ENCODE data around the gene DOP1B. TPM values are rescaled to one million over a fixed set of nuclear protein-coding genes. Genes with fewer than 3 reads are reported as not detected.
A peak's percentile ranks its signal among the peaks of the same experiment; 100 is the strongest.
"Not testable (repeated sequence)": the region's sequence is repeated elsewhere in the genome, so short reads cannot be mapped to it uniquely, and the experiment has no call there.

The DOP1B gene
- total RNA-seq, result 15.6 TPM

DNA sequence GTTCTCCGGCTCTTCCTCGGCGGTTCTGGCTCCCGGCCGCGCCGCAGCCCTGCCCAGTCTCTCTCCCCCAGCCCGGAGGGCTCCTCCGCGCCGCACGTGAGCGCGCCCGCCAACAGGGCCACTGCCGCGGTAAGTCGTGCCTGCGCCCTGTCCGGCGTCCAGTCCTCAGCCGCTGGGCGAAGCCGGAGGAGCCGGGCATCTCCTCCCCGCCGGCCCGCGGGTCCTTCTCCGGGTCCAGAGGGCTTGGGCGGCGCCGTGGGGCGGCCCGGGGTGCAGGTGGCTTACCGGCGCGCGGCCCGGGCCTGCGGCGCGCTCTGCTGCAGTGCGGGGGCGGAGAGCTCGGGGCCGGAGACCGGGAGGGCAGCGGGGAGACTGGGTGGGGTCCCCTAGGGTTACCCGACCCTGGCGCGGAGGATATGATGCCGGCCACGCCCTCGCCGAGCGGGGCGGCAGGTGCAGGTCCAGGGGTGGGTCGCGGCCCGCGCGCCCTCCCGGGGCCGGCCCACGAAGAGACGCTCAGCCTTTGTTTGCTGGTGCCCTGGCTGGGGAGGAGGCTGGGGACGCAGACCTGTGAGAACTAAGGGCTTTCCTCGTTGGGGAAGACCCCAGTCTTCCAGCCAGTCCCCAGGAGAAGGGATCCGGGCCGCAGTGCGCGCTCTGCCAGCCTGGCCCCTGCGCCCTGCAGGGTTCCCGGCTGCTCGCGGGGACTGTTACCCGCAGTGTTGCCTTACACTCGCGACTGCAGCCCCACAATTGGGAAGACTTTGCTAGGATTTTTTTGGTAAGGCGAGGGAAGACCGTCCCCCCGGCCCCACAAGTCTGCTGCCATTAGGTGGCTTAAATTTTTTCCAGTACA, at the start of gene DOP1B:
TSS of gene DOP1B (plus strand) at position 10 of the 856 bp plus-strand sequence. CDS start 7,910 bp downstream, outside the sequence.
- peak; percentile 77 for DNase-seq (ENCODE audit: low spot score)
- intact Hi-C loops (cut with DNase I), result no loop called here
- ATAC-seq, result no peak

DNA sequence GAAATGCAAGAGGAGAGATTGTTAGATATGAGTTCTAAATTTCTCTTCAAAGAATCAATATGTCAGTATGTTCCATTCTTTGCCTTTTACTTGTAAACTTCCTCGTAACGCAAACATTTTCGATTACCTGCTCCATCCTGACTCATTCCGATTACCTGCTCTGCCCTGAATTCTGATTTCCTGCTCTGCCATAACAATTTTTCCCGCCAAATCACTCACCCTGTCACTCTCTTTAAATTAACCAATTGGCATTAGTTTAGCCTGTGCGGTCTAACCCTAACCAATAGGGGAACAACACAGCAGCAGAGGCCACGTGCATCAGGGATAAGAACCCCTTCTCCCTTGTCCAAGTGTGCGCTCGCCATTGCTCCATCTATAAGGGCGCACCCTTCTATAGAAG, 46.8 kb upstream of the DOP1B start:
- intact Hi-C loops (cut with DNase I), result no loop called here
- no peak for DNase-seq (ENCODE audit: low spot score)
- ATAC-seq, result no peak

- intact Hi-C loops (cut with DNase I), result no loop called here
- ATAC-seq (no peak), DNase-seq (ENCODE audit: low spot score) (no peak)
Measured at GRCh38 chr21:36111238-36111637, 45.4 kb upstream of the DOP1B start.

GRCh38 chr21:36113647-36114428, 42.8 kb upstream of the DOP1B start:
- intact Hi-C loops (cut with DNase I), result no loop called here
- ATAC-seq, result peak; percentile 29
- no peak for DNase-seq (ENCODE audit: low spot score)

DNA sequence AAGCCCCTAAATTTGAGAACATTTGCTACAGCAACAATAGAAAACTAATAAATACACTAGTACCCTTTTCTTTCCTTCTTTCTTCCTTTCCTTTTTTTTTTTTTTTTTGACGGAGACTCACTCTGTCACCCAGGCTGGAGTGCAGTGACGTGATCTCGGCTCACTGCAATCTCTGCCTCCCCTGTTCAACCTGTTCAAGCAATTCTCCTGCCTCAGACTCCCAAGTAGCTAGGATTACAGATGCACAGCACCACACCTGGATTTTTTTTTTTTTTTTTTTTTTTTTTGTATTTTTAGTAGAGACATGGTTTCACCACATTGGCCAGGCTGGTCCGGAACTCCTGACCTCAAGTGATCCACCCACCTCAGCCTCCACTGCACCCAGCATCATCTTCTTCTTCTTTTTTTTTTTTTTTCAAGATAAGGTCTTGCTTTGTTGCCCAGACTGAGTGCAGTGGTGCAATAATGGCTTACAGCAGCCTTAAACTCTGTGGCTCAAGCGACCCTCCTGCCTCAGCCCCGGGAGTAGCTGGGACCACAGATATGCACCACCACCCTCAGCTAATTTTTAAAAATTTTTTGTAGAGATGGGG, 41.4 kb upstream of the DOP1B start:
- intact Hi-C loops (cut with DNase I), result no loop called here
- ATAC-seq, result no peak
- DNase-seq (ENCODE audit: low spot score), result no peak

DNA sequence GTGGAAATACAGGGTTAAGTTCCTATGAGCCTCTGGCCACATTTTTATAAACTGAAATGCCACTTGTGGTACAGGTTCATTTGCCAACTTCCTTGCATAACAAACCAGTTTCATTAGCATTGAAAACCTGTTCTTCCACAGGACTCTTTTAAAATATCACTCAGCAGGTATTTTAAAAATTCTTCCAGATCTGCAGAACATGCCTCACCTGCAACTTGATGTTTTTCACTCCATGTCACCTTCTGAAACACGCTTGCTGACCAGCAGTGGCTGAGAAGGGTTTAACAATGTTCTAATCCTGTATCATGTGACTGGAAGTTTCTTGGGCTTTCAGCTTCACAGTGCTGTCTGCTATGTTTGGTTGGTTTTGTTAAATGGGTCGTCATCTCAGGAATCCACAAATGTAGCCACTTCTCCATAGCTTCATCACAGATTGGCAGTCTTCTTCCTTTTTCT, 39.3 kb upstream of the DOP1B start:
- ATAC-seq, result no peak
- DNase-seq (ENCODE audit: low spot score), result no peak
- intact Hi-C loops (cut with DNase I), result no loop called here

- ATAC-seq (peak; percentile 83), DNase-seq (ENCODE audit: low spot score) (no peak)
- intact Hi-C loops (cut with DNase I), result no loop called here
Measured at GRCh38 chr21:36120304-36120888, 36.2 kb upstream of the DOP1B start.

- DNase-seq (ENCODE audit: low spot score) (no peak), ATAC-seq (no peak)
- intact Hi-C loops (cut with DNase I), result no loop called here
Measured at GRCh38 chr21:36122977-36123376, 33.6 kb upstream of the DOP1B start.

- DNase-seq (ENCODE audit: low spot score), result no peak
- ATAC-seq, result no peak
- intact Hi-C loops (cut with DNase I), result no loop called here
Measured at GRCh38 chr21:36124395-36124794, 32.2 kb upstream of the DOP1B start.

- ATAC-seq (peak; percentile 39), DNase-seq (ENCODE audit: low spot score) (peak; percentile 76)
- intact Hi-C loops (cut with DNase I), result no loop called here
Measured at GRCh38 chr21:36125512-36126207, 31.0 kb upstream of the DOP1B start.

- intact Hi-C loops (cut with DNase I), result no loop called here
- DNase-seq (ENCODE audit: low spot score) (no peak), ATAC-seq (no peak)
Measured at GRCh38 chr21:36126208-36126565, 30.4 kb upstream of the DOP1B start.

DNA sequence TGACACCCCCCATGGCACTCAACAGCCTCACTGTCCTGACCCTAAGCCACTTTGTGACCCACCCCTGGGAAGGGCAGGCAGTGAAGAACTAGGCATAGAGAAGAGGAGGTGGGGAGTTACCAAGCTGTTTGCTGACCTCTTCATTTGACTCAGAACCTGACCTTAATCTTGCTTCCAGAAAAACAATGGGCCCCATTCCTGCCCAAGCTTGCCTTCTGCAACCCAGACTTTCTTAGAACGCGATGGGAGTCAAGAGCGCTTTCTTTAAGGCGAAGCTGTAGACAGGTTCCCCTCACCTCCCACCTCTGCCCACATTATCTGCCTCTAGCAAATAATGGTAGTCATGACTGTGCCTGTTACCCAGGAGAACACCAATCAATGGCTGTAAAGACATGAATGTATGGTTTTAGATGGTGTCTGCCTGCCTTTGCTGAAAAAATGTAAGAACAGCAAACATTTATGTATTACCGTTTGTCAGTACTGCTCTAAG, 30.0 kb upstream of the DOP1B start:
- DNase-seq (ENCODE audit: low spot score) (no peak), ATAC-seq (no peak)
- intact Hi-C loops (cut with DNase I), result no loop called here

DNA sequence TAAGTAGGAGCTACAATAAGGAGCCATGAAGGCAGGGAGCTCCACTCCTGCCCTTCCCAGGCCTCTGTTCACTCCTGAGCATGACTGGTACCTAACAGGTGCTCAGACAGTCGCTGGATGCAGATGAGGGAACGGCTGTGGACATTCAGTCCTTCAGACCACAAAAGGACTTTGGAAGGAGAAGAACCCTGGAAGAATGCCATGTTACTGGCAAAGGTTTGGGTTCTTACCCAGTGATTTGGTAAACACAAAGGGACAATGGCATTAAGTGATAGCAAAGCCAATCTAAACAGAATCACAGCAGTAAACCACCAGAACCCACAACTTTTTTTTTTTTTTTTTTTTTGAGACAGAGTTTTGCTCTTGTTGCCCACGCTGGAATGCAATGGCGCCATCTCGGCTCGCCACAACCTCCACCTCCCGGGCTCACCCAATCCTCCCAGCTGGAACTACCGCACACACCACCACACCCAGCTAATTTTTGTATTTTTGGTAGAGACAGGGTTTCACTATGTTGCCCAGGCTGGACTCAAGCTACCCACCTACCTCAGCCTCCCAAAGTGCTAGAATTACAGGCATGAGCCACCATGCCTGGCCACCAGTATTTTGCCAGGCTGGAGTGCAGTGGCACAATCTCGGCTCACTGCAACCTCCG, 29.2 kb upstream of the DOP1B start:
- ATAC-seq (no peak), DNase-seq (ENCODE audit: low spot score) (no peak)
- intact Hi-C loops (cut with DNase I), result no loop called here

DNA sequence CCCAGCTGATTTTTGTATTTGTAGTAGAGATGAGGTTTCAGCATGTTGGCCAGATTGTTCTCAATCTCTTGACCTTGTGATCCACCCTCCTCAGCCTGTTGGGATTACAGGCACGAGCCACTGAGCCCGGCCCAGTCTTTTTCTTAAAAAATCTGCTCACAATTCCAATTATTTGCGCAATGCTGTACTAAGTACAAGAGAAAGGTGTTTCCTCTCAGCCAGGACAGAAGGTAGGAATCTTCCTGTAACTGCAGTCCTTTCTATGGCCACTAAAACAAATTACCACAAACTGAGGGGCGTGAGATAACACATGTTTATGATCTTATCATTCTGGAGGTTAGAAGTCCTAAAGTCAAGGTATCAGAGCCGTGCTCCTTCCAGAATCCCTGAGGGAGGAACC, 28.6 kb upstream of the DOP1B start:
- no peak for DNase-seq (ENCODE audit: low spot score)
- intact Hi-C loops (cut with DNase I), result no loop called here
- ATAC-seq, result no peak

- ATAC-seq (no peak), DNase-seq (ENCODE audit: low spot score) (no peak)
- intact Hi-C loops (cut with DNase I), result no loop called here
Measured at GRCh38 chr21:36129219-36129618, 27.4 kb upstream of the DOP1B start.

GRCh38 chr21:36130414-36130762, 26.2 kb upstream of the DOP1B start:
- intact Hi-C loops (cut with DNase I); DNase-seq (ENCODE audit: low spot score); ATAC-seq: not testable (repeated sequence)

DNA sequence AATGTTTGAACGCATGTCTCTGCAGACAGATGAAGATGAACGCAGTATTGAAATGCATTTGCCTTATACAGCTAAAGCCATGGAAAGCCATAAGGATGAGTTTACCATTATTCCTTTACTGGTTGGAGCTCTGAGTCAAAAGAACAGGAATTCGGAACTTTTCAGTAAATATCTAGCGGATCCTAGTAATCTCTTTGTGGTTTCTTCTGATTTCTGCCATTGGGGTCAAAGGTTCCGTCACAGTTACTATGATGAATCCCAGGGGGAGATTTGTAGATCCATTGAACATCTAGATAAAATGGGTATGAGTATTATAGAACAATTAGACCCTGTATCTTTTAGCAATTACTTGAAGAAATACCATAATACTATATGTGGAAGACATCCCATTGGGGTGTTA, 25.8 kb upstream of the DOP1B start:
- ATAC-seq; intact Hi-C loops (cut with DNase I); DNase-seq (ENCODE audit: low spot score): not testable (repeated sequence)

GRCh38 chr21:36132696-36133095, 23.9 kb upstream of the DOP1B start:
- DNase-seq (ENCODE audit: low spot score), result no peak
- no peak for ATAC-seq
- intact Hi-C loops (cut with DNase I), result no loop called here

Data from sciatic nerve (tissue), 2 donors.